ENCODE data around the gene HCFC1R1.

DNA sequence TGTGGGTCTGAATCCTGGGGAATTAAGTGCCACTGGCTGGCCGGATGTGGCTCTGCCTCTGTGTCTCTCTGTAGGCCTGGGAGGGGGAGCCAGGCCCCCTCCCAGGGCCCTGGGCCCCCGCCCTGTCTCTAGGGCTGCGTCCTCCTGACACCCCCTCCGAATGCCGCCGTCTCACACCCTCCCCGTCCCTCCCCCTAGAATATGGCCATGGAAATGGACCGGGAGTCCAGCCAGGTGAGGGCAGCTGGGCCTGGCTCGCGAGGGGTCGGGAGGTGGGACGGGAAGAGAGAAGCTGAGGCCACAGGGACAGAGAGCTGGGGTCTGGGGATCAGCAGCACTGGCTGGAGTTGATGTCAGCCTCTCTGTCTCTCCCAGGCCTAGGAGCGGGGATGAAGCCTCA lies 27.4 kb downstream of the HCFC1R1 start:
- no peak for TF ChIP-seq POLR2AphosphoS5 (IDR thresholded peaks at IDR 0.05)
- no peak for TF ChIP-seq CTCF (IDR thresholded peaks at IDR 0.05; ENCODE audit: poor library complexity, severe bottlenecking)
- no peak for TF ChIP-seq REST (IDR thresholded peaks at IDR 0.05; ENCODE audit: borderline replicate concordance)
